IMR-90 (cell line): ENCODE results near the gene TEX261.
"Not testable (repeated sequence)": the region's sequence is repeated elsewhere in the genome, so short reads cannot be mapped to it uniquely, and the experiment has no call there.

ENCODE experiments used
- CHD1 ChIP-seq: IDR thresholded peaks from 2 replicates; pipeline ENCODE4 v1.6.1; 2012; ENCODE audit warnings: low read depth, low read length, improper control_type of control experiment
- CTCF ChIP-seq: conservative IDR thresholded peaks from 2 replicates; pipeline ENCODE4 v1.5.1; 2012; ENCODE audit warnings: mild to moderate bottlenecking, low read depth, low read length, improper control_type of control experiment
- ELK1 ChIP-seq: fragments of 150-350 bp; IDR thresholded peaks from 2 replicates; pipeline ENCODE4 v1.6.1; 2016; ENCODE audit warnings: low read depth, mild to moderate bottlenecking, low read length, moderate library complexity, borderline replicate concordance
- MAFK ChIP-seq: IDR thresholded peaks from 2 replicates; pipeline ENCODE4 v1.6.1; 2012; ENCODE audit warnings: low read depth, low read length, improper control_type of control experiment
- MAZ ChIP-seq: IDR thresholded peaks from 2 replicates; pipeline ENCODE4 v1.6.1; 2012; ENCODE audit warnings: low read depth, mild to moderate bottlenecking, low read length, improper control_type of control experiment, moderate library complexity, borderline replicate concordance
- POLR2A ChIP-seq: IDR thresholded peaks from 2 replicates; pipeline ENCODE4 v1.6.1; 2012; ENCODE audit warnings: mild to moderate bottlenecking, low read depth, low read length
- RAD21 ChIP-seq: IDR thresholded peaks from 2 replicates; pipeline ENCODE4 v1.6.1; 2012; ENCODE audit warnings: low read length, improper control_type of control experiment
- RCOR1 ChIP-seq: IDR thresholded peaks from 2 replicates; pipeline ENCODE4 v1.6.1; 2012; ENCODE audit warnings: mild to moderate bottlenecking, low read length, improper control_type of control experiment; ENCODE audit not compliant: insufficient replicate concordance
- USF2 ChIP-seq: fragments of 150-350 bp; IDR thresholded peaks from 2 replicates; pipeline ENCODE4 v1.6.1; 2017; ENCODE audit warnings: mild to moderate bottlenecking, antibody characterized with exemption, low read length, low read depth

- not testable (repeated sequence) for TF ChIP-seq CTCF, USF2, MAFK, POLR2A, RAD21, CHD1, RCOR1, ELK1, MAZ
Measured at GRCh38 chr2:71036296-71036695, 41.6 kb upstream of the TEX261 start.
